GM21786 (cell line): ENCODE measurements around the gene BACH1.

Experiments used
- ATAC-seq: cut with Tn5 transposase; IDR thresholded peaks from one replicate; pipeline ENCODE4 v1.9.1; 2021; ENCODE audit not compliant: unreplicated experiment

BACH1 gene

DNA sequence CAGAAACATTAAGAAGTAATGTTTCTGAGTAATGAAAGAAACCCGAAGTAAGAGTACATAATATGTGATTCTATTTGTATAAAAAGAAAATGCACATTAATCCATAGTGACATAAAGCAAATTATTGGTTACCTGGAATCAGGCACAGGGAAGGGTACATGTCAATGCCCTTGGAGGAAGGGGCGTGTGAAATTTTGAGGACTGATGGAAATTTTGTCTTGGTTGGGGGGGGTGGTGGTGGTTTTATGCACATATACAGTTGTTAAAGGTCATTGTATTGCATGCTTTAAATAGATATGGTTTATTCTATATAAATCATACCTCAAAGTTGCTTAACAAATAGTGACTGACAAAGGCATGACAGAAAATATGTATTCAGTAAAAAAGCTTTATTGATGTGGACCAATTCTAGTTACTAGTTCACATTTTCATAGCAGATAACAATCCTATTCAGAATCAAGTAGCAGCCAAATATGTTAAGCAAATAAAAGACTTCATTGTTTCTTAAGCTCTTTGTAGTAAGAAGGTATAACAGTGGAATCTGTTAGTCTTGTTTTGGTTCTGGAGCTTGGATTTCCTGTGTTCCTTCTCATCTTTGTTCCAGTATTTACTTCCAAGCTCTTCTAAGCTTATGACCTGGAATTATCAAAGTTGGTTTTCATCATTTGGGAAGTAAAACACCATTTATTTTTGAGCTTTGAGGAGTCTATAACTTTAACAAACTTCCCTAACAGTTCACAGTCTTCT is 15.1 kb downstream of the BACH1 start:
- ATAC-seq: no peak

DNA sequence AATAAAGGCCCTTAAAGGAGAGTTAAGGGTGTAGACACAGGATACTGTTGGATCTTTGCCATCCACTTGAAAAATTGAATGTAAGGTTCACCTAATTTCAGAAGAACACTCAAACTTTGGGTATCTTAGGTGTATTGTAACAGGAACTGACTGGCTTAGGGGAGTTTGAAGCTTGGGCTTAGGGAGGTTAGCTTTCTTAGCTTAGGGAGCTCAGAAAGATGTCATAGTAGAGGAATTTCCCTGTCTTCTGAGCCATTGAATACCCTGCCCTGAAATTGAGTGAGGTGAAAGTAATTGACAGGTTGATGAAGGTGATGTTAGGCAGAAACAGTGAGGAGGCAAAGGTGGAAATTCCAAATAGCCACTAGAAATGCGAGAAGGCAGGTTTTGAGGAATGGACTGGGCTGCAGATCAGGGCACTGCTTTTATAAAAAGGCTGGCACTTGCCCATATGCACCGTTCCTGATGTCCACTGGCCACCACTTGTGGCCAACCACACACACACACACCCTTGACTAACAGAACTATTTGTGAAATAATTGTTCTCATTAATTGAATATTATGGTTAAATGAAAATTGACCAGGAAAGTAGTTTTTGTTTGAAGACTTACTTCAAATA is 16.5 kb downstream of the BACH1 start:
- ATAC-seq: no peak

DNA sequence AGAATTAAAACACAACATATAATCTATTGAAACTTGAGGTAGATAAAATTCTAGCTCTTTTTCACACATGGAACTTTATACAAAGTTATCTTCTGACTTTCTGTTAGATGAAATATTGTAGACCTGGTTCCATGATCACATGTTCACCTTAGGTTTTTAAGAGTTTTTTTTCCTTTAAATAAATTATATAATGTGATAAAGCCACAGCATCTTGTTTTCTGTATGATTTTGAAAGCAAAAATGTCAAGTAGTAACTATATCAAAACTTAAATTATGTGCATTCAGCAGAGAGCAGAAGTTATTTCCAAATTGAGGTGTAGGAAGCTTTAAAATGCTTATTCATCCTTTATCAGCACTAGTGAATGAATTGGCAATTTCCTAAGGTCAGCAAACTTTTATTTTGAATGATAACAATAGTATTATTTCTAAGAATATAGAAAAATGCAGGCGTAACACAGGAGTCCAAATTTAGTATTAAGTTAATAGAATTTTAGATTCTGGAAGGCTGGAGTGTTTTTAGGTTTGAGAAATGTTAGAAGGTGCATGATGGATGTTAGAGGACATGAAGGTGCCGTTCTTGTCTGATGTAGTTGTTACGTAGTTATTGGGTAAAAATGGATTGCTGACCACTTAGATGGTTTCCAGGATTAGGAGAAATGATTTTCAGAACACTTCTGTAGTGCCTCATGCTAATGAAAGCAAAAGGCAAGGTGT is 17.5 kb downstream of the BACH1 start:
- ATAC-seq: no peak

DNA sequence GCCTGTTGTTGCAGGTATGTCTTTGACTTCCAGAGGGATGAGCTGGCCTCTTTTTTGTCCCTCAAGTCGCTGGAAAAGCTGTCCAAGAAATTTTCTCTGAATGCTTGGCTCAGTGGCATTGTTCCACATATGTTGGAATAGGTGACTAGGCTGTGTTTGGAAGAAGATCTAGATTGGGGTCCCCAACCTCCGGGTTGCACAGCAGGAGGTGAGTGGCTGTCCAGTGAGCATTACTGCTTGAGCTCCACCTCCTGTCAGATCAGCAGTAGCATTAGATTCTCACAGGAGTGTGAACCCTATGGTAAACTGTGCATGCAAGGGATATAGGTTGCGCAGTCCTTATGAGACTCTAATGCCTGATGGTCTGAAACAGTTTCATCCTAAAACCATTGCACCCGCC is 18.1 kb downstream of the BACH1 start:
- no peak for ATAC-seq

DNA sequence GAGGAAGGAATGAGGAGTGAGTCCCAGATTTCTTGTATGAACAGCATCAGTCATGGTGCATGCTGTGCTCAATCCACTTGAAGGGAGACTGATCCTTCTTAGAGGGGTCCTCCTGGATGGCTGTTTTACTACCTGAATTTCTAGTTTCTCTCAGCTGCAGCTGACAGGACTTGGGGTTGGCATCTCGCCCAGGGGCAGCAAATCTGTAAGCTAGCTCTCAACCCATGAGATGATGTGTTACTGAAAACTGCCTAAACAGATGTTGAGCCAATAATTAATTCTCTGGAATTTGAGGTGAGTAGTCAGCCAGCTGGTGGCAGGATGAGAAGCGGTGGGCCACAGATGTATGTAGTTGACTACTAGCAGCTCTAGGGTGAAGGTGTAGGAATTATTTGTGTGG is 19.6 kb downstream of the BACH1 start:
- ATAC-seq: no peak

DNA sequence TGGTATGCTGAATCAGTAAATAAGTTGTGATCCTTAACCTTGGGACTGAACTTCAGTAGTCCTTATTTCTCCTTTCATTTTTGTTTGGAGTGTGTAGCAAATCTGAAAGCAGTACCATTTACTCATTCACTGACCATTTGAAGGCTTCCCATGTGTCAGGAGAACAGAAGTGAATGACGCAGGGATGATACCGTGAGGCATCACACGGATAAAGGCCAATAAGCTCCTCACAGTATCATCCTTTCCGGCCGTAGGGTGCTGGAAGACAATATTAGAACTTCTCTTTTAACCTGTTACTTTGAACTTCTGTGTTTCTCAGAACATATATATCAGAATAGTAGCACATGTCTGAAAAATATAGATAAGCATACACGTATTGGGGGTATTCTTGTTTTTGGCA is 21.3 kb downstream of the BACH1 start:
- ATAC-seq: no peak

DNA sequence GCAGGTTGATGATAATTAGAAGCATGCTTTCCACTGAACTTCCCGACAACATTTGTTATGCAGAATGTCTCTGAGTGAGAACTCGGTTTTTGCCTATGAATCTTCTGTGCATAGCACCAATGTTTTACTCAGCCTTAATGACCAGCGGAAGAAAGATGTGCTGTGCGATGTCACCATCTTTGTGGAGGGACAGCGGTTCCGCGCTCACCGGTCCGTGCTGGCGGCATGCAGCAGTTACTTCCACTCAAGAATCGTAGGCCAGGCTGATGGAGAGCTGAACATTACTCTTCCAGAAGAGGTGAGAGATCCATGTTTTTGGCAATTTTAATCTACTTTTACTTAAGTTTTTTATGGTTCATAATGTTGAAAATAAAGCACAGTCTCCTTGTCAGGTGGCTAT is 22.5 kb downstream of the BACH1 start:
- no peak for ATAC-seq

DNA sequence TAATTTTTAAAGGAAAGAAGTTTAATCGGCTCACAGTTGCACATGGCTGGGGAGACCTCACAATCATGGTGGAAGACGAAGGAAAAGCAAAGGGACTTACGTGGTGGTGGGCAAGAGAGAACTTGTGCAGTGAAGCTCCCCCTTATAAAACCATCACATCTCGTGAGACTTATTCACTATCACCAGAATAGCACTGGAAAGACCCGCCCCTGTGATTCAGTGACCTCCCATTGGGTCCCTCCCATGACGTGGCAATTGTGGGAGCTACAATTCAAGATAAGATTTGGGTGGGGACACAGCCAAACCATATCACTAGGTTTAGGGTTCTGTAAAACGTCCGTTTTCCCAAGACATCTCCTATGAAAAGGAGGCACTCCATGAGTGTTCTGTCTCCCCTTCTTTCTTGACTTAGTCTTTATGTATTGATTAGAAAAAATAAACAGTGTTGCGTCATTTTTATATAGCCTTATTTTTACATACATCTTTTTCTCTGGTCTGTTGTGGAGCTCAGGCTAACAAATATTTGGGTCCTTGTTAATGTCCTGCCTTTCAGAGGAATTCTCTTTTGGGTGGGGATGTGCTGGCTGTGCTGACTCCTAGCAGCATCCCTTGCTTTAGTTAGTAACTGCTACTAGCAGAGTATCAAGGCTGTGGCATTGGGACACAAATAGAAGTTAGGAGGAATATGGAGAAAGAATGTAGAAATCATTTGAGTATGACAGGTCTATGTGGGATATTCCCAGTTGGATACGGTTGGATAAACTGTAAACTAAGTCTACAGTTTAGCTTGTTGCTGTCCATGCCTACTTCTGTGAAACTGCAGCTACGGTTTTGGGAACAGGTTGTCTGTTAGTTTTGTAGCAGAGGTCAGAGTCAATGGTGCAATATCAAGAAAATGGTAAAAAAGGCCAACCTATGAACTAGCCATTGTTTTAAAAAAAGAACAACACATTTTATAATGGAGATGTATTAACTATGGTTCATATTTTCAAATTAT is 23.5 kb downstream of the BACH1 start:
- no peak for ATAC-seq

DNA sequence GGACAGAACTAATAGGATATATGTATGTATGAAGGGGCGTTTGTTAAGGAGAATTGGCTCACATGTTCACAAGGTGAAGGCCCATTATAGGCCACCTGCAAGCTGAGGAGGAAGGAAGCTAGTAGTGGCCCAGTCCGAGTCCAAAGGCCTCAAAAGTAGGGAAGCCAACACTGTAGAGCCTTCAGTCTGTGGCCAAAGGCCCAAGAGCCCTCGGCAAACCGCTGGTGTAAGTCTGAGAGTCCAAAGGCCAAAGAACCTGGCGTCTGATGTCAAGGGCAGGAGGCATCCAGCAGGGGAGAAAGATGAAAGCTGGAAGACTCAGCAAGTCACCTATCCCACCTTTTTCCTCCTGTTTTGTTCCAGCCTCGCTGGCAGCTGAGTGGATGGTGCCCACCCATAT is 24.5 kb downstream of the BACH1 start:
- no peak for ATAC-seq

DNA sequence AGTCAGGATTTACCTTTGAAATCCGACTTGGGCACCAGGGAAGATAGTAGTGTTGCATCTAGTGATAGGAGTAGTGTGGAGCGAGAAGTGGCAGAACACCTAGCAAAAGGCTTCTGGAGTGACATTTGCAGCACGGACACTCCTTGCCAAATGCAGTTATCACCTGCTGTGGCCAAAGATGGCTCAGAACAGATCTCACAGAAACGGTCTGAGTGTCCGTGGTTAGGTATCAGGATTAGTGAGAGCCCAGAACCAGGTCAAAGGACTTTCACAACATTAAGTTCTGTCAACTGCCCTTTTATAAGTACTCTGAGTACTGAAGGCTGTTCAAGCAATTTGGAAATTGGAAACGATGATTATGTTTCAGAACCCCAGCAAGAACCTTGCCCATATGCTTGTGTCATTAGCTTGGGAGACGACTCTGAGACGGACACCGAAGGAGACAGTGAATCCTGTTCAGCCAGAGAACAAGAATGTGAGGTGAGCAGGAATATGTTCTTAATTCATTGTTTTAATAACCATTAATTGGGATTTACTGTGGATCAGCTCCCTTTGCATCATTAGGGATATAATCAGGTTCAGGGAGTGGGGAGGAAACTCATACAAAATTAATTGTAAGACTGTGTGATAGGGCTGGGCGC is 28.3 kb downstream of the BACH1 start:
- ATAC-seq: no peak

DNA sequence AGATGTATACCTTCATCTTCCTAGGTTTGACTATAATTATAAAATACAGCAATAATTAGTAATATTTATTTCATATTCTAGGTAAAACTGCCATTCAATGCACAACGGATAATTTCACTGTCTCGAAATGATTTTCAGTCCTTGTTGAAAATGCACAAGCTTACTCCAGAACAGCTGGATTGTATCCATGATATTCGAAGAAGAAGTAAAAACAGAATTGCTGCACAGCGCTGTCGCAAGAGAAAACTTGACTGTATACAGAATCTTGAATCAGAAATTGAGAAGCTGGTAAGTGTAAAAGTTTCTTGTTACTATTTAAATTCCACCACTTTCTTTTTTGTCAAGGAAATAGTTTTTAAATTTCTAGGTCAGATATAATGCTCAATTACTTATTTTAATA is 30.7 kb downstream of the BACH1 start:
- ATAC-seq: no peak

DNA sequence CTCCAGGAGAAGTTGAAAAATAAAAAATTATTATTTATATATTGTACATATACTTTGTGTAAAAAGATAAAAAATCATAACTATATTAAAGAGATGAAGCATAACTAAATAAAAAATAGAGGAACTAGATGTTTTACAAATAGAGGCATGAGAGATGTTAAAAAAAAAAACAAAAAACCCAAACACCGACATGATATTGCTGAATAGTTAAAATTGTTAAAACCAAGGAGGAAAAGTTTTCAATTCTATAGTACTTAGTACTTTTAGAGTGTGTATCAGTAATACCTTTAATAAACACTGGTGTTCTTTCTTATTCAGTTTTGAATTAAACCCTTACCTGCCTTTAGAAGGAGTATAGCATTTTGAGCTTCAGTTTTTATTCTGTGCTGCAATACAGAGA is 32.1 kb downstream of the BACH1 start:
- no peak for ATAC-seq

DNA sequence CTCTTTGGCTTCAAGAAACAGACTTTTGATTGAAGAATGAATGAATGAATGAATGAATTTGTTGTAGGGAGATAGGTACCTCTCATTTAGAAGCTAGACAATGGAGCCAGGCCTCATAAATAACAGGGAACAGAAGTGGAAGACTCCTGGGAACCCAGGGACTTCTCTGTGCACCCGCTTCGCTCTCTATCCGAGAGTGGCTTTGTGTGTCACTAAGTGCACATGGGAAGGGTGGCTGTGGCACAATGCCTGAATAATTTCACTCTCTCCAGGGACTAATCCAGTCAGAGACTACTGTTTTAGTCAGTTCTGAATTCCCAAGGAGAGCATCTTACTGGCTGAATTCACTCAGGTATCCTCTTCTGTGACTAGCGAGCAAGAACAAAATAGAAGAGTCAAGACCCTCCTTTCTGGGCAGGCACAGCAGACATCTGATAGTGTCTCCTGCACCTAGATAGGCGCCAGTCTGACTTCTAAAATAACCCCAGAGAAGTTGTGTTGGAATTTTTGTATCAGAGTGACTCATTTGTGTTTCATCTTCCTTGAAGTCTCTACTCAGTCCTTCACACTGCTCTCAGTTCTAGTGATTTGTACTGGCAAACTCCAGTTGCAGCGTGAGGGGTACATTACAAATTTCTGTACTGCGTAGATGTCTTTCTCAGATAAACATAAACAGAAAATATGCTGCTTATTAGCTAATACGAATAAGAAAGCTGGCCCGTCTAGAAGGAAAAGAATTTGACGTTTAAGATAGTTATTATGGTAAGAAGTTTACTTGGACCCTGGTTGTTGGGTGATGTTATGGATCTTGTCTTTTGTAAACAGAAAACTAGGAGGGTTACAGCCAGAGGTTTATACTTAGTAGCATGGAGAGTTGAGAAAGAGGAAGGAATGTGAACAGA is 34.0 kb downstream of the BACH1 start:
- no peak for ATAC-seq

DNA sequence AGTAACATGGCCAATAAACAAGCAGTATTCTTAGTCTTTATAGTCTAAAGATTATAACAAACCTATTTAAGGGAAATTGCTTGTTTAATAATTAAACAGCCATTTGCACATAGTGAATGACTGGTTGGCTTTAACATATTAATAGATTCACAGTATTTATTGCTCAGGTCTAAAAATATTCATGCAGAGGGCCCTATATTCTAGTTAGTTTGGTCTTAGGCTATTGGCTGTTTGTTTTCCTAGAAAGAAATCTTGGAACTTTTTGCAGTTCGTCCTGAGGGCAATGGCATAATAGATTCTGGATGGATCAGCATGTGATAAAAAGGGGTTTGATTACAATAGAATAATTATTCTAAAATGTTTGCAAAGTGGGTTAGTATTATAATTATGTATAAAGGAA is 34.7 kb downstream of the BACH1 start:
- no peak for ATAC-seq

DNA sequence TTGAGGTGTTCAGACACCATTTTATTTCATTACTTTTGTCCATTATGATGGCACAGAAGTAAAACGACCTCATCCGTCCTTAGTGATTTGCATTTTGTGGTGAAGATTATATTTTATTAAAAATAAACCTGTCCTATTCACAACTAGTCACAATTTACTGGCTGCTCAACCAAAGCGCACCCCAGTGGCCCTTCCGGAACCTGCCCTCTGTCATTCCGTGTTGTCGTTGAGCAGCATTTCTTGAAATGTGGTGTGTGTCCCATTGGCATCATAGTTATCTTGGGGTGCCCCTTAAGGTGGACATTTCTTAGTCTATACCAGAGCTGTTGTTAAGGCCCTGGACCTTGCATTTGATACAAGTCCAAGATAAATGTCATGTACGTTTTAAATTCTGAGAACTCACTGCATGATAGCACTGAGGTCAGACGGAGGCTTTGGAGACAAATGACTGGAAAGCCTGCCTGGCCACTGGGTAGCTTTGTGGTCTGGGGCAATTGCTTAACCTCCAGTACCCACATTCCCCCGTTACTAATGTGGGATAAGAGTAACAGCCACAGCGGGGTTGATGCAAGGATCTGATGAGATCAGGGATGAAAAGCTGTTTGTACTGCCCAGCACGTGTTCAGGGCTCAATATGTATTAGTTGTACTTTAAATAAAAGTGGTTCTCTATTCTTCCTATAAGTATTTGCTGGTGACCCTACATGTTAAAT is 36.2 kb downstream of the BACH1 start:
- no peak for ATAC-seq

DNA sequence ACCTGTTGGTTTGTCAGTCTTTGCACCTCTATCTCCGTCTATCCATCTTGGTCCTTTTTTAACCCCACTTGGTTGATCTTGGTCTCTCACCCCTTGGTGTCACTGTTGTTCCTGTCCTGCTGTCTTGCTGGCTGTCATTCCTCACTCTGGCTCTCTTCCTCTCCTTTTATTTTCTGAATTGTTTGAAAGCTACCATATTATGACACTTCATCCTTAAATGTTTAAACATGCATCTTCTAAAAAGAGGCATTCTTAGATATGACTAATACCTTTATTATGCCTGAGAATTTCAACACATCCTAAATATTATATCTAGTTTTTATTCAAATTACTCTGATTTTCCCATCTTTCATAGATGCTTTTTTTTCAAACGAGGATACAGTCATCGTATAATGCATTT is 37.0 kb downstream of the BACH1 start:
- no peak for ATAC-seq

DNA sequence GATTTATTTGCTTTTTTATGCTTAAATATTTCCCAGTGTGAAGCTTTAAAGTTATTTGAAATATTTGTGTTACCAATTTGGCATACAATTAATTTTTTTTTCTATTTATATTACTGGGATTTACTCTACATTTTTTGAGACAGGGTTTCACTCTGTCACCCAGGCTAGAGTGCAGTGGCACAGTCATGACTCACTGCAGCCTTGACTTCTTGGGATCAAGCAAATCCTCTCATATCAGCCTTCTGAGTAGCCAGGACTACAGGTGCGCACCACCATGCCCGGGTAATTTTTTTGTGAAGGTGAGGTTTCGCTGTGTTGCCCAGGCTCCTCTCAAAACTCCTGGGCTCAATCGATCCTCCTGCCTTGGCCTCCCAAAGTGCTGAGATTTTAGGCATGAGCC is 39.5 kb downstream of the BACH1 start:
- ATAC-seq: no peak

DNA sequence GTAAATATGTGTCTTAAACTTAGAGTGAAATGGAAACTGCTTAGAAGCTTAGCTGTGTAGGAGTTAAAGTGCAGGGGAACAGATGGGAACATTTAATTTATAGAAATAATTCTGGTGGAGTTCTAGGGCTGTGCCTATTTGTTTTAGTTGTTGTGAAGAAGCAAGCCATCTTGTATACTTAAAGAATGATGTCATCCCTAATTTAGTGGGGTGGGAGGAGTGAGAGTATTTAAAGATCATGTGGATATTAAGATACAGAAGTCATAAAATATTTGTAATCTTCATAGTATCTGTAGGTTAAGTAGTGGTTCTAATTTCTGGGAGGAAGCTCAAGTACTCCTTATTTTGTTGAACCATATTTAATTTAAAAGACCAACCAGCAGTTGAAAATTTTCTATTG is 41.5 kb downstream of the BACH1 start:
- ATAC-seq: no peak

DNA sequence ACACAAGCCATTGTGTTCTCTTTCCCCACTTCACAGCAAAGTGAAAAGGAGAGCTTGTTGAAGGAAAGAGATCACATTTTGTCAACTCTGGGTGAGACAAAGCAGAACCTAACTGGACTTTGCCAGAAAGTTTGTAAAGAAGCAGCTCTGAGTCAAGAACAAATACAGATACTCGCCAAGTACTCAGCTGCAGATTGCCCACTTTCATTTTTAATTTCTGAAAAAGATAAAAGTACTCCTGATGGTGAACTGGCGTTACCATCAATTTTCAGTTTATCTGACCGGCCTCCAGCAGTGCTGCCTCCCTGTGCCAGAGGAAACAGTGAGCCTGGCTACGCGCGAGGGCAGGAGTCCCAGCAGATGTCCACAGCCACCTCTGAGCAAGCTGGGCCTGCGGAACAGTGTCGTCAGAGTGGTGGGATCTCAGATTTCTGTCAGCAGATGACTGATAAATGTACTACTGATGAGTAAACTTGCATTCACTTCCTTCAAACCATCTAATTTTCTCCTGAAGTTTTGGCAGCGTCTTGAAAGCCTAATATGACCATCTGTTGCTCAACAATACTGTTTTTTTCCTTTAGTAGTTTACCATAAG is 43.7 kb downstream of the BACH1 start:
- ATAC-seq: peak; percentile 46
